GM12891 (cell line): ENCODE results near the gene CTNNB1.

Experiments used
- POLR2AphosphoS5 ChIP-seq: IDR thresholded peaks from 2 replicates; pipeline ENCODE4 v1.6.1; 2011; ENCODE audit warnings: low read depth, low read length, control low read depth
- SPI1 ChIP-seq: IDR thresholded peaks from 2 replicates; pipeline ENCODE4 v1.6.1; 2011; ENCODE audit warnings: low read depth, low read length, control low read depth
- TAF1 ChIP-seq: IDR thresholded peaks from 2 replicates; pipeline ENCODE4 v1.6.1; 2011; ENCODE audit warnings: low read depth, low read length, control low read depth

GRCh38 chr3:41186297-41186696, 13.0 kb upstream of the CTNNB1 start:
- TF ChIP-seq POLR2AphosphoS5 (no peak), SPI1 (no peak), TAF1 (no peak)
